Right atrium auricular region (tissue), 2 donors: ENCODE measurements around the gene FAF1. TPM values are rescaled to one million over a fixed set of nuclear protein-coding genes. Genes with fewer than 3 reads are reported as not detected.

Experiments used
- DNase-seq: peaks from one replicate; pipeline ENCODE4 v3.0.0-alpha.2; 2019; ENCODE audit warnings: low spot score
- H3K27ac ChIP-seq, 2 donors: fragments of 200-600 bp; sonication (generic); 1 replicate in 1 of 2; 2 replicates in 1 of 2; pipeline ENCODE4 v1.5.1; 2016 to 2019
- H3K27me3 ChIP-seq, 2 donors: fragments of 200-600 bp; sonication (generic); one replicate each; pipeline versions ENCODE4 v1.5.1 to v1.6.0; 2017 to 2019
- H3K36me3 ChIP-seq: fragments of 200-600 bp; sonication (generic); one replicate; pipeline ENCODE4 v1.5.1; 2016
- H3K4me1 ChIP-seq, 2 donors: fragments of 200-600 bp; sonication (generic); one replicate each; pipeline versions ENCODE4 v1.5.1 to v1.6.0; 2017 to 2019
- H3K4me3 ChIP-seq, 2 donors: fragments of 200-600 bp; sonication (generic); 1 replicate in 1 of 2; 2 replicates in 1 of 2; pipeline ENCODE4 v1.5.1; 2017 to 2019; ENCODE audit warnings: mild to moderate bottlenecking in 1 of 2, moderate library complexity in 1 of 2
- H3K9me3 ChIP-seq, 2 donors: fragments of 200-600 bp; sonication (generic); one replicate each; pipeline ENCODE4 v1.5.1; 2019
- CTCF ChIP-seq, 2 donors: fragments of 200-600 bp; sonication (generic); IDR thresholded peaks; one replicate each; pipeline ENCODE4 v1.5.1; 2019; ENCODE audit warnings: antibody characterized with exemption in 2 of 2
- total RNA-seq, 2 donors: library from RNA; depleted of rRNA; stranded (reverse); fragments of >200 nt; gene quantifications; one replicate each; pipeline ENCODE4 v1.1.0, GENCODE V29; 2016

The FAF1 gene
- total RNA-seq, 2 donors from 2014 or later = 36.1 to 68.8 TPM

GRCh38 chr1:50707824-50708223 is 252.2 kb downstream of the FAF1 start:
- H3K27ac ChIP-seq = no peak overlapping the region
- H3K4me3 ChIP-seq = no peak overlapping the region
- no peaks in the 10 kb centered on the region for H3K4me1 ChIP-seq
- DNase-seq = no peak
- H3K9me3 ChIP-seq = no peaks in the 10 kb centered on the region
- H3K27me3 ChIP-seq = no peaks in the 10 kb centered on the region
- H3K36me3 ChIP-seq = no peaks in the 10 kb centered on the region
- no peak for TF ChIP-seq CTCF (IDR thresholded peaks at IDR 0.05)

- no peak overlapping the region for H3K4me3 ChIP-seq
- no peaks in the 10 kb centered on the region for H3K9me3 ChIP-seq
- no peak overlapping the region for H3K27ac ChIP-seq
- H3K27me3 ChIP-seq = no peaks in the 10 kb centered on the region
- H3K36me3 ChIP-seq = no peaks in the 10 kb centered on the region
- no peaks in the 10 kb centered on the region for H3K4me1 ChIP-seq
- DNase-seq = no peak
- TF ChIP-seq CTCF (IDR thresholded peaks at IDR 0.05) = no peak
Measured at GRCh38 chr1:50705699-50706098, 254.4 kb downstream of the FAF1 start.

DNA sequence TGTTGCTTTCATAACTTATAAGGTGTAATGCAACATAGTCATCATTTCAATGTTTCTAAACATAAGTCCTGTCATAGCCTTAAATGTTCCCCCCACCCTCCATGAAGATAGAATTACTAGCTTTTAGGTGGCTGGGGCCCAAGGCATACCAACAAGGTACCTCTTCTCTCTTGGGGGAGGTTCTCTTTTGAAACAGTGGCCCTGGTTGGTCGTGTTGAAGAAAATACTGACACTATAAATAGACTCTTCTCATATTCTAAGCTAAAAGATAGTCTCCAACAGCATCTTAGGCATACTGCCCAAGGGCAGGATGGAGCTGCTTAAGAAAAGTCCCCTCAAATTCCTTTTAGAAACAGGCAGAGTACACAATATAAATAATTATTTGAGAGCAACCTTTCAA is 255.0 kb downstream of the FAF1 start:
- Histone ChIP-seq H3K9me3 (no peaks in the 10 kb centered on the region), H3K27me3 (no peaks in the 10 kb centered on the region)

DNA sequence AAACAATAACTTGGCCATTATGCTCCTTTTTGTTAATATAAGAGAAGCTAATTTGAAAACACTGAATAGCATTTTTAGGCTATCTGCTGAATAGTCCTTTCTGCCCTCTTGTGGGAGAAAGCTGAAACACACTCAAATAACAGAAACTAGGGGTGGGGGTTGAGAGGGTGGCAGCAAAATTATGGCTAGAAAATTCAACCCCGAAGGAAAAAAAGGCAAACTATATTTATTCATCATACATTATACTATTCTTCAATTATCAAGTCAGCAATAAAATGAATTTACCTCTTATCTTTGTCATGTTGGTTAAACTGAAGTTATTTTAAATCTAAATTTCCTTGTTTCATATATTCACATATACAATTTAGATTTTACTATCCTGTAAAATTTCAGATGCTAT is 255.9 kb downstream of the FAF1 start:
- H3K27ac ChIP-seq = no peak overlapping the region
- H3K4me3 ChIP-seq = no peak overlapping the region
- no peaks in the 10 kb centered on the region for H3K36me3 ChIP-seq
- TF ChIP-seq CTCF (IDR thresholded peaks at IDR 0.05) = peak; percentile 63 to 75
- H3K9me3 ChIP-seq = no peaks in the 10 kb centered on the region
- H3K4me1 ChIP-seq = no peaks in the 10 kb centered on the region
- no peaks in the 10 kb centered on the region for H3K27me3 ChIP-seq
- no peak for DNase-seq

More for the DNA sequence above, 255.0 kb downstream of the FAF1 start:
- TF ChIP-seq CTCF (IDR thresholded peaks at IDR 0.05) = no peak
- Histone ChIP-seq H3K4me3 (no peak overlapping the region), H3K36me3 (no peaks in the 10 kb centered on the region), H3K27ac (no peak overlapping the region), H3K4me1 (no peaks in the 10 kb centered on the region)
- no peak for DNase-seq

- Histone ChIP-seq H3K27me3 (no peaks in the 10 kb centered on the region), H3K4me3 (no peak overlapping the region), H3K9me3 (no peaks in the 10 kb centered on the region), H3K27ac (no peak overlapping the region), H3K36me3 (no peaks in the 10 kb centered on the region), H3K4me1 (no peaks in the 10 kb centered on the region)
- no peak for TF ChIP-seq CTCF (IDR thresholded peaks at IDR 0.05)
- no peak for DNase-seq
Measured at GRCh38 chr1:50703240-50703639, 256.8 kb downstream of the FAF1 start.

DNA sequence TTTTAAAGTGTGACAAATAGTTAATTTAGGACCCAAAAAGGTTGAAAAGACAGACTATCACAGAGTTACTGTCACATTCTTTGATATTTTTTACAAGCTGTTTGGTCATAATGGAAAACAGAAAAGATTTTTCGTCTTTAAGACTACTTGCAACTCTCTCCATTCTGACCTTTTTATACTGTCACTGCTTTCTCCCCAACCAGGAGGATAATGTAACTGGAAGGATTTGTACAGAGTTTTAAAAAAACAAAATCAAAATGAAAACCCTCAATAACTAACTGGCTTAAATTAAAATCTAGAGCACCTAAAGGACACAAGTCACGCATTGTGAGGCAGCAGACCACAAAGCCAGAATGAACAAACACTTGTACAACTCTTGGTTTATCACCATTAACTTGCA is 257.7 kb downstream of the FAF1 start:
- Histone ChIP-seq H3K36me3 (no peaks in the 10 kb centered on the region), H3K4me3 (no peak overlapping the region), H3K27me3 (no peaks in the 10 kb centered on the region), H3K9me3 (no peaks in the 10 kb centered on the region), H3K4me1 (no peaks in the 10 kb centered on the region), H3K27ac (no peak overlapping the region)
- no peak for DNase-seq
- TF ChIP-seq CTCF (IDR thresholded peaks at IDR 0.05) = no peak
